Smooth muscle cell (in vitro differentiated cells): ENCODE data around the gene LRP5. TPM values are rescaled to one million over a fixed set of nuclear protein-coding genes. Genes with fewer than 3 reads are reported as not detected.
A peak's percentile ranks its signal among the peaks of the same experiment; 100 is the strongest.

Experiments
- DNase-seq: peaks from one replicate; lab custom pipeline; 2025; ENCODE audit not compliant: unreplicated experiment; lab: John Stamatoyannopoulos, UW
- H2AFZ ChIP-seq: fragments of 200-600 bp; sonication (generic); 2 replicates; pipeline ENCODE4 v1.6.0; 2016; ENCODE audit warnings: antibody characterized with exemption, low read depth, mild to moderate bottlenecking
- H3F3A ChIP-seq: fragments of 200-600 bp; sonication (generic); 2 replicates; pipeline ENCODE4 v1.6.0; 2017; ENCODE audit warnings: antibody characterized with exemption, low read depth
- H3K27ac ChIP-seq: fragments of 200-600 bp; sonication (generic); 2 replicates; pipeline ENCODE4 v1.5.1; 2016; ENCODE audit warnings: low read depth, mild to moderate bottlenecking
- H3K27me3 ChIP-seq: fragments of 200-600 bp; sonication (generic); 2 replicates; pipeline ENCODE4 v1.6.1; 2016; ENCODE audit warnings: low read depth, mild to moderate bottlenecking
- H3K36me3 ChIP-seq: fragments of 200-600 bp; sonication (generic); 2 replicates; pipeline ENCODE4 v1.5.1; 2016; ENCODE audit warnings: low read depth
- H3K4me1 ChIP-seq: fragments of 200-600 bp; sonication (generic); 2 replicates; pipeline ENCODE4 v1.5.1; 2016; ENCODE audit warnings: low read depth
- H3K4me2 ChIP-seq: fragments of 200-600 bp; sonication (generic); 2 replicates; pipeline ENCODE4 v1.6.0; 2016; ENCODE audit warnings: mild to moderate bottlenecking
- H3K4me3 ChIP-seq: fragments of 200-600 bp; sonication (generic); 2 replicates; pipeline ENCODE4 v1.5.1; 2016; ENCODE audit warnings: mild to moderate bottlenecking
- H3K79me2 ChIP-seq: fragments of 200-600 bp; sonication (generic); 2 replicates; pipeline ENCODE4 v1.6.0; 2016; ENCODE audit warnings: low read depth, mild to moderate bottlenecking
- H3K9ac ChIP-seq: fragments of 200-600 bp; sonication (generic); 2 replicates; pipeline ENCODE4 v1.6.0; 2016; ENCODE audit warnings: low read depth
- H3K9me3 ChIP-seq: fragments of 200-600 bp; sonication (generic); replicated peaks from 2 replicates; pipeline ENCODE4 v1.5.1; 2016; ENCODE audit warnings: low read depth
- H4K20me1 ChIP-seq: fragments of 200-600 bp; sonication (generic); 2 replicates; pipeline ENCODE4 v1.6.0; 2016; ENCODE audit warnings: low read depth
- CTCF ChIP-seq: fragments of 200-600 bp; sonication (generic); IDR thresholded peaks from 2 replicates; pipeline ENCODE4 v1.5.1; 2017; ENCODE audit warnings: borderline replicate concordance, mild to moderate bottlenecking, antibody characterized with exemption; ENCODE audit not compliant: insufficient read depth, poor library complexity, severe bottlenecking
- WGBS: methylation state at CpG from one replicate; pipeline ENCODE4 v1.1.7; 2016; ENCODE audit warnings: low lambda C conversion rate; 5-methylcytosine and 5-hydroxymethylcytosine counted together
- polyA plus RNA-seq: library from polyadenylated mRNA; unstranded; fragments of >200 nt; fragmentation: Nextera tagmentation; extraction: Ambion mirVana; gene quantifications from 2 replicates; pipeline ENCODE4 v1.2.1, GENCODE V29; 2016
- total RNA-seq: library from RNA; depleted of rRNA; stranded (reverse); fragments of >200 nt; gene quantifications from 2 replicates; pipeline ENCODE4 v1.2.3, GENCODE V29; 2014

The LRP5 gene
- total and polyA plus RNA-seq, 2 experiments from 2014 or later = 16.1 to 26.6 TPM

GRCh38 chr11:68350759-68351449, 38.5 kb downstream of the LRP5 start:
- Histone ChIP-seq H3K27ac (no peak overlapping the region), H3F3A (peaks cover 14% of the 10 kb centered on the region), H3K4me2 (no peak overlapping the region), H3K27me3 (no peaks in the 10 kb centered on the region), H3K36me3 (no peaks in the 10 kb centered on the region), H3K9ac (no peak overlapping the region), H3K79me2 (peaks cover 13% of the 10 kb centered on the region), H2AFZ (no peak overlapping the region), H4K20me1 (no peaks in the 10 kb centered on the region), H3K4me3 (no peak overlapping the region), H3K9me3 (no peaks in the 10 kb centered on the region), H3K4me1 (peaks cover 9% of the 10 kb centered on the region)
- TF ChIP-seq CTCF = no peak
- WGBS = 95% methylated on average over 28 of the region's 28 CpGs
- no peak for DNase-seq

- no peak for TF ChIP-seq CTCF
- H3K4me1 ChIP-seq = peaks cover 9% of the 10 kb centered on the region
- H3F3A ChIP-seq = peaks cover 14% of the 10 kb centered on the region
- no peak overlapping the region for H3K27ac ChIP-seq
- H3K79me2 ChIP-seq = peaks cover 5% of the 10 kb centered on the region
- H3K4me2 ChIP-seq = no peak overlapping the region
- H3K36me3 ChIP-seq = no peaks in the 10 kb centered on the region
- H3K27me3 ChIP-seq = no peaks in the 10 kb centered on the region
- DNase-seq = no peak
- no peaks in the 10 kb centered on the region for H4K20me1 ChIP-seq
- H3K9ac ChIP-seq = no peak overlapping the region
- H2AFZ ChIP-seq = no peak overlapping the region
- no peaks in the 10 kb centered on the region for H3K9me3 ChIP-seq
- 92% methylated on average over 29 of the region's 32 CpGs for WGBS
- H3K4me3 ChIP-seq = no peak overlapping the region
Observed at GRCh38 chr11:68351450-68352275, 39.3 kb downstream of the LRP5 start.

GRCh38 chr11:68352591-68352990, 40.2 kb downstream of the LRP5 start:
- WGBS = 100% methylated on average over 4 of the region's 4 CpGs
- peaks cover 9% of the 10 kb centered on the region for H3K4me1 ChIP-seq

More at GRCh38 chr11:68352591-68352990, 40.2 kb downstream of the LRP5 start:
- Histone ChIP-seq H3K79me2 (peaks cover 4% of the 10 kb centered on the region), H3K36me3 (no peaks in the 10 kb centered on the region), H3K27ac (peak overlapping the region; percentile 85), H3K27me3 (no peaks in the 10 kb centered on the region), H3K4me3 (no peak overlapping the region), H4K20me1 (no peaks in the 10 kb centered on the region), H3F3A (peaks cover 14% of the 10 kb centered on the region), H2AFZ (no peak overlapping the region), H3K4me2 (no peak overlapping the region), H3K9ac (no peak overlapping the region), H3K9me3 (no peaks in the 10 kb centered on the region)
- TF ChIP-seq CTCF = no peak
- DNase-seq = no peak
